Astrocyte of the hippocampus (primary cell): Measurements from ENCODE around the gene PPP1R12B.
A peak's percentile ranks its signal among the peaks of the same experiment; 100 is the strongest.
"Not testable (repeated sequence)": the region's sequence is repeated elsewhere in the genome, so short reads cannot be mapped to it uniquely, and the experiment has no call there.

Experiments used
- DNase-seq: peaks from one replicate; pipeline ENCODE4 v3.0.0; 2011; ENCODE audit warnings: low read depth, low spot score

PPP1R12B gene

DNA sequence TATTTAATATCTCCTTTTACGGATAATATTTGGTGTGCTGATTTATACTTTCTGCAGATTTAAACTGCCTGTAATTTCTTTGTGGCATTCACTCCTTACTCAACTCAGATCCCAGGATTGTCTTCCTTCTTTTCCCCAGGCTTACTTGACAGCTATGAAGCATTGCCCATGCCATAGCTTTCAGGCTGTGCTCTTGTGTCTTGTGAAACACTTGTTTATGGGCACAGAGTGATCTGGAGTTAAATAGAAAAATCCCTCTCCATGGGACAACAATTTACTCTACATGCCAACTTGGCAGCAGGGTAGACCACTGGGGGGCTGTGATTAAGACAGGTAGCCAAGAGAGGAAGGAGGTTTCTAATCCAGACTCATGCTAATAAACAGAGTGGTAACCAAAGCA, 57.4 kb downstream of the PPP1R12B start:
- DNase-seq, result no peak

GRCh38 chr1:202406896-202407295, 58.4 kb downstream of the PPP1R12B start:
- not testable (repeated sequence) for DNase-seq

DNA sequence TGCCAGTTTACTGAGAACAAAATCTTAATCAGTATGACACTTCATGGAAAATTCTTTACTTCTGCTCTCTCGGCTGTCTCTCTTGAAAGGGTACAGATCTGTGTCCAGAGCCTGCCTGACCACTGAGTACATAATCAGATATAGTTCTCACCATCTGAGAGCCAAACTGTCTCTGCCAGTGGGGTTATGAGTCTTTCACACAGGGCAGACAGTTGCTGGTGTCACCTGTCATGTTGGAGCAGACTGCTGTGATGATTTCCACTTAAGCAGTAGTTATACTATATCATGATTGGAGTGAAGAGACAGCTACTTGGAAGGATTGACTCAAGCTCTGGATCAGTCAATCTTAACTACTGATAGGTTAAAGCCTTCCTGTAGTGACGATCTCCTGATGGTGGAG, 58.9 kb downstream of the PPP1R12B start:
- DNase-seq, result not testable (repeated sequence)

DNA sequence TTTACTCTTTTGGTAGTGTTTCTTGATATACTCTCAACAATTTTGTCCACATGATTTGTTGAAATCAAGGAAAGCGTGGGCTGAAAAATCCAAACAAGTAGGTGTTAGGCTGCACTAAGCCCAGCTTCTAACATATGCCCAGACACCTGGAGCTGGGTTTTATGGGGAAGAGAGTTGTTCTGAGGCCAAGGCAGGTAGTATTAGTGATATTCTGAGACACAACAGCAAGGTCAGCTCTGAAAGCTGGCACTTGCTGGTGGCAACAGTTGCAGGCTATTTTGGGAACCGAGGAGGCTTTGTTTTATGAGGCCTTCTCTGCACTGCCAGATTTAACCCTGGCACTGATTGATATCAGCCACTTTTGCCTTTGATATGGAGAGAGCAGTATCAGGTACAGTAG, 61.8 kb downstream of the PPP1R12B start:
- DNase-seq, result not testable (repeated sequence)

DNA sequence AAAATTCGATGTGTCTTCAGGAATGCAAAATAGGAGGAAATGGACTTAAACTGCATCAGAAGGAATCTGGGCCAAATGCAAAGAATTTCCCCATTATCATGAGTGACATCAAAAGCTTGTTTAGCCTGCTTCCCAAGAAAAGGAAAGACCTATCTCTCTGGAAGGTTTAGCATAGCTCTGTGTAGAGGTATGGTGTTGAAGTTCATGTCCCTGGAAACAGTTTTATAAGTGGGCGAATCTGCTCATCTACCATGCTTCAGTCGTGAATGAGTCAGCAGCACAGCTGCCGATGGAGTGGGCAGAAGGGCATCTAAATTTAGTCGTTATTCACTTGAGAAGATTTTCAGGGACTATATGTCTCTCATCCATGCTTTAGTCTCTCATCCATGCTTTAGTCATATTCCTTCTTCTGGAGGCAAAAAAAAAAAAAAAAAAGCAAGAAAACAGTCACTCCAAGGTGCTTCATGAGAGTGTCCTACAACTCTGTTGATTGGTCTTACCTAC, 62.4 kb downstream of the PPP1R12B start:
- not testable (repeated sequence) for DNase-seq

DNA sequence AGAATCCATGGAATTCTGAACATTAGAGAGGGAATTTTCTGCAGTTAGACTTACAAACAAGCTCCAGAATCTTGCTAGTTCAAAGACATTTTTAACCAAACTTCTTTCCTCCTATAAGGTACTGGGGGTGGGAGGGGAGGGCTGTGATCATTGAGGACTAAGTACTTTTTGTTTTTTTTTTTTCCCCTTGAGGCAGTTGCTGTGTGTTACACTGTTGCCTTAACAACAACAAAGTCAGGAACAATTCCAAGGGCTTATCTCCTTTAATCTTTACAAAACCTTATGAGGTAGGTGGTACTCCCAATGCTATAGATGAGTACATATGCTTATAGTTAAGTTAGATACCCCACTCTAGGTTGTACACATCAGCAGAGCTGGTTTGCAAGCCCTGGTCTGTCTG, 62.9 kb downstream of the PPP1R12B start:
- DNase-seq, result no peak

DNA sequence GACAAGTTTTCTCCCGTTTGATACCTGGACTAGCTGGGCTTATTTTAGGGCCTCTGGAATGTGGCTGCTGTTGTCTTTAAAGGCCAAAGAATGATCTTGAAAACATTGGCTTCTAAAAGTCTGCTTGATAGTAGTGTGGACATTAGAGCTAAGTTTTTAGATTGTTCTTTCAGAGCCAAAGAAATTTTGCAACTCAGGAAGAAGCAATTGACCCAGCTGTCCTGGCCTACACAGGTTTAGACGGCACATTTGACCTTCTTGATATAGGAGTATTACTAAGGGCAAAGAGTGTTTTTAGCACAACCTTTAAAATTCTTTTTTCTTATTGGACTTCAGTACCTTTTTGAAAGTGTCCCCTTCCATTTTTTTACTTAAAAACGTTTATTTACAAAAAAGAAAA, 63.9 kb downstream of the PPP1R12B start:
- DNase-seq, result not testable (repeated sequence)

- DNase-seq, result peak; percentile 47
Observed at GRCh38 chr1:202416641-202417040, 68.1 kb downstream of the PPP1R12B start.

GRCh38 chr1:202417141-202417540, 68.6 kb downstream of the PPP1R12B start:
- peak; percentile 62 for DNase-seq

DNA sequence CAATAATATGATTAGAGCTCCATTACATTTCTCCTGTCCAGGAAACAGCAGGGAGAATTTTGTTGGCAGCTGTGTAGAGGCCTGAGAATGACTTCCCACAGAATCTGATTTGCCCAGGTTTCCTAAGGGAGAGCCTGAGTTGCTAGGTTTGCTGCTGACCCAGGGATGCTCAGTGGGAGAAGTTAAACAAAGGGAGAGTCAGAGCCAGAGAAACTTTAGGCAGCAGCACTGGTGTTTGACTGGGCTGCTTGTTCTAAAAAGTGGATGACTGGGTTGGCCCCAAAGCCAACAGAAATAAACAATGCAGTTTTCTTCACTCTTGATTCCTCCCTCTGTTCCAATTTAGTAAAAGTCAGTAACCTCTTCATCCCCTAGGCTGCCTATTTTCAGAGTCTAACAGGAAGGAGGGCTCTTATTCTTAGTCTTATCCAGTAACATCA, 69.3 kb downstream of the PPP1R12B start:
- DNase-seq, result peak; percentile 33

DNA sequence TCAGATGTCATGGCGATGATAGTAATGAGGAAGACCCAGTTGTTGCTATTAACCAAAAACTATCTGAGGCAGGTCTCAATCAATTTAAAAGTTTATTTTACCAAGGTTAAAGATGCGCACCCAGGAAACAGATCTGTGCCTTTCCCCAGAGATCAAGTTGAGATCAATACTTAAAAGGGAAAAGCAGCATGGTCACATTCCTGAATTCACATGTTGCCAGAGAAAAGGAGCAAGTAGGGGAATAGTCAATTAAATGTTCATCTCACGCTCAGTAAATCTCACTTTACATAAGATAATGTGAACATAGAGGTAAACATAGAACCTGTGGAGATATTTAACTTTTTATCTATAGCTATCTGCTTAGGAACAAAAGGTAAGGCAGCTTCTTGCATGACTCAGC, 71.2 kb downstream of the PPP1R12B start:
- not testable (repeated sequence) for DNase-seq

GRCh38 chr1:202420422-202421094, 72.1 kb downstream of the PPP1R12B start:
- not testable (repeated sequence) for DNase-seq

- DNase-seq, result not testable (repeated sequence)
Observed at GRCh38 chr1:202422709-202423108, 74.2 kb downstream of the PPP1R12B start.

DNA sequence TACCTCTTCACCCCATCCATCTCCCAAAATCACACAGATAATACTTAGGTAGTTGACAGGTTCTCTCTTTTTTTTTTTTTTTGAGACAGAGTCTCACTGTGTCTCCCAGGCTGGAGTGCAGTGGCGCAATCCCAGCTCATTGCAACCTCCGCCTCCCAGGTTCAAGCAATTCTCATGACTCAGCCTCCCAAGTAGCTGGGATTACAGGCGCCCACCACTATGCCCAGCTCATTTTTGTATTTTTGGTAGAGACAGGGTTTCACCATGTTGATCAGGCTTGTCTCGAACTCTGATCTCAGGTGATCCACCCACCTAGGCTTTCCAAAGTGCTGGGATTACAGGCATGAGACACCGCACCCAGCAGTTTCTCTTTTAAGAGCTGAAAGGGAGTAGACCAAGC, 75.8 kb downstream of the PPP1R12B start:
- not testable (repeated sequence) for DNase-seq

DNA sequence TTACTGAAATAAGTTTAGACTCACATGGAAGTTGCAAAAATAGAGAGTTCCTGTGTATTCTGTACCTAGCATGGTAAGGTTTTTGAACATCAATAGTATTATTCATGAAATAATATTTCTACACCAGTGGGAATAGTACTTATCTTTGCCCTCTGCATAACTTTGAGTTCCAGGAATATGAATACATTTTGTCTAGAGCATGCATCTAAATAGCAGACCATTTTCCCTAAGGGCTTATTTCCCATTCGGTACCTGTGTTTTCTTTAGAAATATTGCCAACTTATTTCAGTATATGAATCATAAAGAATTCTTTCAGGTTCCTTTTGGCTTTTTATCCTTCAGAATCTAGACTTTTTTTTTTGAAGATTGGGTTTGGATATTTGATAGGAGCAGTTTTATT, 81.6 kb downstream of the PPP1R12B start:
- not testable (repeated sequence) for DNase-seq

DNA sequence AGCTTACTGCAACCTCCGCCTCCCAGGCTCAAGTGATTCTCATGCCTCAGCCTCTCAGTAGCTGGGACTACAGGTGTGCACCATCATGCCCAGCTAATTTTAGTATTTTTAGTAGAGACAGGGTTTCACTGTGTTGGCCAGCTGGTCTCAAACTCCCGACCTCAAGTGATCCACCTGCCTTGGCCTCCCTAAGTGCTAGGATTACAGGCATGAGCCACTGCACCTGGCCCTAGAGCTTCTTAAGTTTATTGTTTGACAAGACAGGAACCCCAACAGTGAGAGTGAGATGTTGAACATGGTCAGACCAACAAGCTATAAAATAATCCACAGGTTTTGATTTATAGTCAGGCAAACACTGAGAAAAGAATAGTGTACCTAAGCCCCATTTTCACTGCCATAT, 83.8 kb downstream of the PPP1R12B start:
- not testable (repeated sequence) for DNase-seq

DNA sequence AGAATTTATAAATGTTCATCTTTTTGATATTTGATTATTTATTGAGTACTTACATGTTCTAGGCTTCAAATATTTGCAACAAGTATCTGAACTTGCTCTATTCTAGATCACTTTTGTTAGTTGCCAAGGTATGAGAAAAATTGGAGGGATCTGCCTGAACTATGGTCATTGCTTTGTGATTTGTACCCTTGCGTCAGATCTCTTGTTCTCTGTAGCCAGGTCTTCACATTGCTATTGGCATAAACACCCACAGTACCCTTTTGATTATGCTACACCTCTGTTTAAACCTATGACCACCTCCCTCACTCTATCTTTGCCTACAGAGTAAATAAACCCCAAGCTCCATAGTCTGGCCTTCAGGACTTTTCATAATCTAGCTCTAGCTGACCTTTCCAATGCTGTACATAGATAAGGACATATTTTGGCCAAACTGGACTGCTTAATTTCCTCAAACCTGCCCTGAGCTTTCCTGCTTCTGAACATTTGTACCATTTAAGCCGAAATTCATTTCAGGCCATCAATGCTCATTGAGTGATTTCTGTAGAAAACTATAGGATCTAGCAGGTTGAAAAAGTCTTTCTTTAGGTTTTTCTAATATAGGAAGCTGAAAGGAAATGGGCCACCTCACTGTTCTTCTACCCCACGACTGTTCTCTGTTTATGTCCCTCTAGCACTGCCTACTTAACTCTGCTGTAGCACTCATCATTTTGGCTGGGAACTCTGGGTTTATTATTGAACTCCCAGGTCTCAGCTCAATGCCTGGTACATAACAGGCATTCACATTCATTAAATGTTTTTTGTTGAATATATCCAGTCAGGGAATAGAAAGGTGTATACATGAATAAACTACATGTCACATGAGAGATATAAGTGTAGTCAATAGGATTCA, 84.9 kb downstream of the PPP1R12B start:
- DNase-seq, result no peak

DNA sequence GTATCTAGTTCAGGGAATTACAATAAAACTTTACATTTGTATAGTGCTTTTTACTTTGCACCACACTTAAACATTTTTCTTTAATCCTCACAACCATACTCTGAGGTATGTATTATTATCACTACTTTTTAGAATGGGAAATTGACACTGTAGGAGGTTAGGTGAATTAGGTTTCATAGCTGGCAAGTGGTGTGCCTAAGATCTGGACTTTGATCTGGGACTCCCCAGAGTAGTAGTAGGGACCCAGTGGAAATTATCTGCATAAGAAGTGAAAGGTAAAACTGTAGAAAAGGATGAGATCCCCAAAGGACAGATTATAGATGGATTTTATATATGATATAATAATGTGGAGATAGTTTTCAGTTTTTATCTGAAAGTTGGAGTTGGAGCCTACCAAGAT, 85.6 kb downstream of the PPP1R12B start:
- no peak for DNase-seq

- DNase-seq, result no peak
Observed at GRCh38 chr1:202438393-202439174, 90.1 kb downstream of the PPP1R12B start.

- no peak for DNase-seq
Observed at GRCh38 chr1:202439308-202439707, 90.8 kb downstream of the PPP1R12B start.

DNA sequence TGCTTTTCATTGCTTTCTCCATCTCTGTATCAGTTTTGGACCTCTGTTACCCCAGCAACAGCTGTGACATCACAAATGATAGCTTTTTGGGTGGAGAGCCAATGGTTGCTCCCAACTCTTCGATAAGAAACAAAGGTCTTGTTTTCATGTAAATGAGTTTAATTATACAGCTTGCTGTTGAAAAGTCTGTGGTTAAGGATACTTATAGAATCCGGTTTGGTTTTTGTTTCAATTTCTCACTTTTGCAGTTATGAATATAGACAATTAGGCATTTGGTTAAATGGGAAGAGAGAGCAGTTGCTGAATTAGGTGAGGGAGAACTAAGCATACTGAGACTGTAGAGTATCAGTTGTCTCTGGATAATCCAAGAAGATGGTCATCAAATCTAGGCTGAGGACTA, 99.6 kb downstream of the PPP1R12B start:
- DNase-seq, result not testable (repeated sequence)

DNA sequence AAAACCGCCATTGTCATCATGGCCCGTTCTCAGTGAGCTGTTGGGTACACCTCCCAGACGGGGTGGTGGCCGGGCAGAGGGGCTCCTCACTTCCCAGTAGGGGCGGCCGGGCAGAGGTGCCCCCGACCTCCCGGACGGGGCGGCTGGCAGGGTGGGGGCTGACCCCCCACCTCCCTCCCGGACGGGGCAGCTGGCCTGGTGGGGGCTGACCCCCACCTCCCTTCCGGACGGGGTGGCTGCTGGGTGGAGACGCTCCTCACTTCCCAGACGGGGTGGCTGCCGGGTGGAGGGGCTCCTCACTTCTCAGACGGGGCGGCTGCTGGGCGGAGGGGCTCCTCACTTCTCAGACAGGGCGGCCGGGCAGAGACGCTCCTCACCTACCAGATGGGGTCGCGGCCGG, 103.1 kb downstream of the PPP1R12B start:
- DNase-seq, result not testable (repeated sequence)
